GM12874 (cell line): ENCODE data around the gene DNAJC7.

Experiments used
- TF ChIP-seq, protein P1 (sequence below): IDR thresholded peaks from 2 replicates; pipeline ENCODE4 v1.5.1; 2011; ENCODE audit warnings: low read depth, mild to moderate bottlenecking, control low read depth, low read length, moderate library complexity; ENCODE audit not compliant: insufficient read depth

The DNAJC7 gene, protein sequence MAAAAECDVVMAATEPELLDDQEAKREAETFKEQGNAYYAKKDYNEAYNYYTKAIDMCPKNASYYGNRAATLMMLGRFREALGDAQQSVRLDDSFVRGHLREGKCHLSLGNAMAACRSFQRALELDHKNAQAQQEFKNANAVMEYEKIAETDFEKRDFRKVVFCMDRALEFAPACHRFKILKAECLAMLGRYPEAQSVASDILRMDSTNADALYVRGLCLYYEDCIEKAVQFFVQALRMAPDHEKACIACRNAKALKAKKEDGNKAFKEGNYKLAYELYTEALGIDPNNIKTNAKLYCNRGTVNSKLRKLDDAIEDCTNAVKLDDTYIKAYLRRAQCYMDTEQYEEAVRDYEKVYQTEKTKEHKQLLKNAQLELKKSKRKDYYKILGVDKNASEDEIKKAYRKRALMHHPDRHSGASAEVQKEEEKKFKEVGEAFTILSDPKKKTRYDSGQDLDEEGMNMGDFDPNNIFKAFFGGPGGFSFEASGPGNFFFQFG

DNA sequence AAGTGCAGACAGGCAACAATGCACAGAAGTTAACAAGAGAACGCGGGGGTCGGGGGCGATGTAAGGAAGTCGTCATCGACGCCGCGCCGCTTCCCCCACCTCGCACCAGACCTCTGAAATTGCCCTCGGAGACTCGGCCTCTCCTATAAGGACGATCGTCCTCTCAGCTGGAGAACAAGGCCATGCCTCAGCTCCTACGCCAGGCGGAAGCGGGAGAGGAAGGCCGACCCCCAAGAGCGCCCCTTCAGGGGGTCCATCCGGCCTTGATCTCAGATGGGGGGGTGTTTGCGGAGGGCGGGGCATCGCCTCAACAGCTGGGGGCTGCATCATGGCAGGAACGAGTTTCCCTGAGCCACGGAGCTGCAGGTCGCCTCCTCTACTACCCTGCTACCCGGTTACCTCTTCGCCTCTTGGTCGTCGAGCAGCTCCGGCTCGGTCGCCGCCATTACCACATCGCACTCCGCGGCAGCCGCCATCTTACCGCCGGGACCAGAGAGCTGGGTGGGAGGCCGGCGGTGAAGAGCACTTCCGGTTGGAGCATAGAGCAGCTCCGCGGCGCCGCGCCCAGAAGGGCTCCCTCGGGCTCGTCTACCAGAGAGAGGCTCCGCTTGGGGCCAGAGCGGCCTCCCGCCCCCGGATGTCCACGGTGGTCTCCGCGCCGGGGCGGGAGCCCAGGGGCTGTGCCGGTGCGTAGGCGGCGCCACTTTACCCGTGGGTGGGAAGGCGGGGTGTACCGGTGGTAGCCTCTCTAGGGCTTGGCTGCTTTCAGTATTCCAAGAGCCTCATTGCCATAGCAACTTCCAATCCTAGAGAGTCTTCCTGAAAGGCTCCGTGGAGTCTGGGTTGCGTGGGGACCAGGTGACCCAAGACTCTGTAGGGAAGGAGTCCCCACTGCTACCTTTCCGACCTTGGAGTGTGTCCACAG lies at the start of gene DNAJC7:
DNAJC7 (minus strand) TSS at position 499 of the 925 bp plus-strand sequence; CDS start at position 476, 23 bp downstream.
- TF ChIP-seq, protein P1, sequence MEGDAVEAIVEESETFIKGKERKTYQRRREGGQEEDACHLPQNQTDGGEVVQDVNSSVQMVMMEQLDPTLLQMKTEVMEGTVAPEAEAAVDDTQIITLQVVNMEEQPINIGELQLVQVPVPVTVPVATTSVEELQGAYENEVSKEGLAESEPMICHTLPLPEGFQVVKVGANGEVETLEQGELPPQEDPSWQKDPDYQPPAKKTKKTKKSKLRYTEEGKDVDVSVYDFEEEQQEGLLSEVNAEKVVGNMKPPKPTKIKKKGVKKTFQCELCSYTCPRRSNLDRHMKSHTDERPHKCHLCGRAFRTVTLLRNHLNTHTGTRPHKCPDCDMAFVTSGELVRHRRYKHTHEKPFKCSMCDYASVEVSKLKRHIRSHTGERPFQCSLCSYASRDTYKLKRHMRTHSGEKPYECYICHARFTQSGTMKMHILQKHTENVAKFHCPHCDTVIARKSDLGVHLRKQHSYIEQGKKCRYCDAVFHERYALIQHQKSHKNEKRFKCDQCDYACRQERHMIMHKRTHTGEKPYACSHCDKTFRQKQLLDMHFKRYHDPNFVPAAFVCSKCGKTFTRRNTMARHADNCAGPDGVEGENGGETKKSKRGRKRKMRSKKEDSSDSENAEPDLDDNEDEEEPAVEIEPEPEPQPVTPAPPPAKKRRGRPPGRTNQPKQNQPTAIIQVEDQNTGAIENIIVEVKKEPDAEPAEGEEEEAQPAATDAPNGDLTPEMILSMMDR, result no peak

DNA sequence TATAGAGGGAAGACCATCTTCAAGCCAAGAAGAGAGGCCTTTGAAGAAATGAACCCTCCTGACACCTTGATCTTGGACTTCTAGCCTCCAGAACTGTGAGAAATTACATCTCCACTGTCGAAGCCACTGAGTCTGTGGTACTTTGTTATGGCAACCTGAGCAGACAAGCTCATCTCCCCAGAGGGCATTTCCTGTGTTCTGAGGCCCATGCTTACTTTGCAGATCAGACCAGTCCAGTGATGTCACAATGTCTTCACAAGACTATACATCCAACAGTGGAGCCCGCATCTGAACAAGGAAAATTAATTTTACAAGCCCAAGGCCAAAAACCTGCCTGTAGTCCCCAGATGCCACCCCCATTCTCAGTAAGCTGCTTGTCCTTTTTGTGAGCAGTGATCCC lies 48.0 kb upstream of the DNAJC7 start:
- TF ChIP-seq, protein P1, result no peak

DNA sequence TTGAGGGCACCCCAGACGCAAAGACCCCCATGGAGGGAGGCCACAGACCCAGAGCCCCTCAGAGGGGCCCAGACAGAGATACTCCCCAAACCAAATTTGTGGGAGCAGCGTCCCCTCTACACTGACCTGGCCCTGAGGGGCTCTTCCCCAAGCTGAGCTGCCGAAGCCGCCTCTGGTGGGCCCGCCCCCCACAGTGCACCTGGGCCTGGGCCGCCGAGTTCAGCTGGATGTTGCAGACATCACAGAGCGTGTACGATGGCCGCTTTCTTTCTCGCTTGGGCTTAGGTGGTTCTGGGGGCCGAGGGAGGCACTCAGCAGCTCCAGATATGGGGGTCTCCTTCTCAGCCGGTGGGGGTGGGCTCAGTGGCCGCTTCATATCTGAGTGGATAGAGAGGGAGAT lies 45.4 kb upstream of the DNAJC7 start:
- TF ChIP-seq, protein P1, result no peak

DNA sequence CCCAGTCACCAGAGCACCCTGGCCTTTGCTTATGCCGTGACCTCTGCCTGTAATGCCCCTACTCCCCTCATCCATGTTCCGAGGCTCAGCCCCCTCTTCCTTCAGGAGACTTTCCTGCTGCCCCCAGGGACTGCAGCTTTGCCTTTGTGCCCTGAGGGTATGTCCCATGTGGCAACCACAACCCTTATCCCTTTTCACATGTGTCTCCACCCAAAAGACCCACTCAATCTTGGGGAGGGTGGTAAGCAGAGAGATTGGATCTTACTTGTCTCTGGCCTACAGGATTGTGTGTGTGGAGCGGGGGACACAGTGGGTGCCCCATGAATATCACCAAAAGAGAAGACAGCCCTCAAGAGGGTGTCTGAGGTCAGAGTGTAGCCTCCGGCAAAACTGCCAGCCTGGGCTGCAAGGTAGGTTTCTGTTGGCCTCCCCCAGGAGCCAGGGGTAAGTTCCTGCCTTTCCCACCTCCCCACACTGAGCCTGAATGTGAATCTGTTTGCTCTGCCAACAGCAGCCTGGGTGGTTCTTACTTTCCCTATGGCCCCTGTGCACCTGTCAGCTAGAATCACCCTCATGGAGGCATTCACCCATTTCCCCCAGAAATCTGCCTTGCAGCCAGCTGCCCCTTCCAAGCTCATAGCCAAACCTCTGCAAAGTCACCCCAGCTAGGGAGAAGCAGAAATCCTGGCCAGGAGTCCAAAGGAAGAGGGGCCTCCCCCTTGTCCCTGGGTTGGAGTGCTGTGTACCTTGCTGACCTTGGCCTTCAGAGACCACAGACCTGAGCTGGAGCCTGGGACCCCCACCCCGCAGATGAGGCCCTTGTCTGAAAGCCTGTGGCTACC lies 44.6 kb upstream of the DNAJC7 start:
- TF ChIP-seq, protein P1, result no peak

DNA sequence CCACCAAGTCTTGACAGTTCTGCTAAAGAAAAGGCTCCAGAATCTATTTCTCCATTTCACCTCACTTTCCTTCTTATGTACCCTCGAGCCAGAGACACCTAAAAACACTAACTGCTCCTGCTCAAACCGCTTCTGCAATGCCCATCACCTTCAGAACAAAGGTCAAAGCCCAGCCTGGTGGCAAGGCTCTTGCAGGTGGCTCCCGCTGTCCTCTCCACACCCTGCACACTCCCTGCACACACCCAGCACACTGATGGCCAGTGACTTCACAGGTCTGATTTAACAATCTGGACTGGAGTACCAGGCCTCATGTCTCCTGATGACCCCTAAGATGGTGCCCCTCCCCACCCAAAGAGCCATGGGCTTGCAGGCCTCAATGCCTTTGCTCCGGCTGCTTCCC lies 43.0 kb upstream of the DNAJC7 start:
- TF ChIP-seq, protein P1, result no peak

DNA sequence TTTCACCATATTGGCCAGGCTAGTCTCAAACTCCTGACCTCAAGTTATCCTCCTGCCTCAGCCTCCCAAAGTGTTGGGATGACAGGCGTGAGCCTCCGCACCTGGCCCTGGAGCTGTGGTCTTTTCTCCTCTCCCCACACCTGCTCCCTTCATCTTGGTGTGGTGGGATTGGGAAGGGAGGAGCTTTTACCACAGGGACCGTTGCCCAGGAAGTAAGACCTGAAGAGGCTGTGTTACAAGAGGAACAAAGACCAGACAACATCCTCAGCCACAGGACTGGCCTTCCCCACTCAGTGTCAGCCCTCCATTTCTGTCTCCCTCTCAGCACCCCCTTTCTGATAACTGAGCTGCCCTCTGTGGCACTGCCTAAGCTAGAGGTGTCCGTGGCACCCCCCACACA lies 42.6 kb upstream of the DNAJC7 start:
- TF ChIP-seq, protein P1, result no peak
